GM12864 (cell line): Measurements from ENCODE around the gene CMPK2.
"Not testable (repeated sequence)": the region's sequence is repeated elsewhere in the genome, so short reads cannot be mapped to it uniquely, and the experiment has no call there.

ENCODE experiments used
- DNase-seq: peaks from one replicate; pipeline ENCODE4 v3.0.0-alpha.2; 2011; ENCODE audit warnings: low read depth
- H3K4me3 ChIP-seq: 2 replicates; pipeline ENCODE4 v1.5.1; 2011; ENCODE audit warnings: mild to moderate bottlenecking, low read depth, low read length, control low read depth
- CTCF ChIP-seq: IDR thresholded peaks from 2 replicates; pipeline ENCODE4 v1.5.1; 2011; ENCODE audit warnings: low read depth, mild to moderate bottlenecking, moderate library complexity, low read length, control low read depth, inconsistent platforms; ENCODE audit errors: missing control alignments

The CMPK2 gene

GRCh38 chr2:6866275-6866671, 566 bp upstream of the CMPK2 start:
- H3K4me3 ChIP-seq = peak overlapping the region; percentile 83
- TF ChIP-seq CTCF = peak; percentile 48
- DNase-seq = no peak

GRCh38 chr2:6864923-6865345, 773 bp downstream of the CMPK2 start:
- TF ChIP-seq CTCF = no peak
- no peak for DNase-seq
- peak overlapping the region; percentile 83 for H3K4me3 ChIP-seq

- H3K4me3 ChIP-seq = peak overlapping the region; percentile 83; the same call in 1 of the 2 replicates
- DNase-seq = no peak
- no peak for TF ChIP-seq CTCF
Measured at GRCh38 chr2:6864231-6864754, 1.4 kb downstream of the CMPK2 start.

- H3K4me3 ChIP-seq = no peak overlapping the region
- no peak for TF ChIP-seq CTCF
- DNase-seq = no peak
Measured at GRCh38 chr2:6863792-6864191, 1.9 kb downstream of the CMPK2 start.

- TF ChIP-seq CTCF = no peak
- no peak for DNase-seq
- no peak overlapping the region for H3K4me3 ChIP-seq
Measured at GRCh38 chr2:6860296-6860695, 5.4 kb downstream of the CMPK2 start.

- not testable (repeated sequence) for DNase-seq, H3K4me3 ChIP-seq
Measured at GRCh38 chr2:6858466-6859027, 7.2 kb downstream of the CMPK2 start.

GRCh38 chr2:6856548-6856920, 9.2 kb downstream of the CMPK2 start:
- DNase-seq = no peak

More at GRCh38 chr2:6856548-6856920, 9.2 kb downstream of the CMPK2 start:
- no peak overlapping the region for H3K4me3 ChIP-seq
- TF ChIP-seq CTCF = no peak
